ENCODE measurements around the gene HEPACAM. TPM values are rescaled to one million over a fixed set of nuclear protein-coding genes. Genes with fewer than 3 reads are reported as not detected.

Gene HEPACAM
- total RNA-seq, 3 donors from 2014 or later: not detected

DNA sequence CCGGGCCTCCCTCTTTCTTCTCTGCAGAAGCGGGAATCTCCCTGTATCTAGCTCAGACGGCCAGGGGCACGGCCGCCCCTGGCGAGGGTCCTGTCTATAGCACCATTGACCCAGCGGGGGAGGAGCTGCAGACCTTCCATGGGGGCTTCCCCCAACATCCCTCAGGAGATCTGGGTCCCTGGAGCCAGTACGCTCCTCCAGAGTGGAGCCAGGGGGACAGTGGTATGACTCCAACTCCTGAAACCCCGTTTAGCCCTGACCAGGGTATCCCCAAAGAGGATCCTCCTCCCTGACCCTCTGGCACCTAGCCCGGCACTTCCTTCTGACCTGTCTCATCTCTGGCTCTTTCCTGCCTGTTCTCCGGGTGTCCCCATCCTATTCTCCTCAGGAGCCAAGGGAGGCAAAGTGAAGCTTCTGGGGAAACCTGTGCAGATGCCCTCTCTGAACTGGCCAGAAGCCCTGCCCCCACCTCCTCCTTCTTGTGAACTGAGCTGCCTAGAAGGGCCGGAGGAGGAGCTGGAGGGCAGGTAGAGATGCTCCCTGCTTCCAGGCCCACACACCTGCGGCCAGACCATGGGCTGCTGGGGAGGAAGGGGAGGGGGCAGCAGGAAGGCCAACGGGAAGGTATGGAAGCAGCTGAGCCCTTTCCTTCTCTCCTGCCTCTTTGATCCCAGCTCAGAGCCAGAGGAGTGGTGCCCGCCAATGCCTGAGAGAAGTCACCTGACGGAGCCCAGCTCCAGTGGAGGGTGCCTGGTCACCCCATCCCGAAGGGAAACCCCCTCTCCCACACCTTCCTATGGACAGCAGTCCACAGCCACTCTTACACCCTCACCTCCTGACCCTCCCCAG is 57.7 kb downstream of the HEPACAM start:
- Mint-ChIP-seq H3K27me3 (ENCODE audit: low read depth) (peaks cover 12% of the 10 kb centered on the region), H3K36me3 (ENCODE audit: insufficient read depth) (no peaks in the 10 kb centered on the region), H3K4me1 (ENCODE audit: low read depth) (peaks cover 17% of the 10 kb centered on the region), H3K9me3 (no peaks in the 10 kb centered on the region), H3K4me3 (peak overlapping the region; percentile 81)
- no peak for DNase-seq
- ATAC-seq: no peak

DNA sequence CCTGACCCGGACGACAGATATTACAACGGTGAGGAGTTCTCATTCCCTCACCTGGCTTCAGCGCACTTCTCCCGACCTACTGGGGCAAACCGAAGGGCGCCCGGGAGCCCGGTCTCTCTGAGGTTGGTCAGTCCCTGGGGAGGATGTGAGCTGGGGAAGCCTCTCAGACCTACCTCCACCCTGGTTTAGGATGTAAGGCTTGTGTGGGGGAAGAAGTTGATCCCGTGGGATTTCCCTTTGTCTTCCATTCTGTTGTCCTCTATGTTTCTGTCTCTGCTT is 58.3 kb downstream of the HEPACAM start:
- H3K9me3 Mint-ChIP-seq: no peaks in the 10 kb centered on the region
- H3K4me3 Mint-ChIP-seq: peak overlapping the region; percentile 81
- H3K36me3 Mint-ChIP-seq (ENCODE audit: insufficient read depth): no peaks in the 10 kb centered on the region
- ATAC-seq (no peak), DNase-seq (no peak)
- H3K4me1 Mint-ChIP-seq (ENCODE audit: low read depth): peaks cover 17% of the 10 kb centered on the region
- H3K27me3 Mint-ChIP-seq (ENCODE audit: low read depth): peaks cover 17% of the 10 kb centered on the region

DNA sequence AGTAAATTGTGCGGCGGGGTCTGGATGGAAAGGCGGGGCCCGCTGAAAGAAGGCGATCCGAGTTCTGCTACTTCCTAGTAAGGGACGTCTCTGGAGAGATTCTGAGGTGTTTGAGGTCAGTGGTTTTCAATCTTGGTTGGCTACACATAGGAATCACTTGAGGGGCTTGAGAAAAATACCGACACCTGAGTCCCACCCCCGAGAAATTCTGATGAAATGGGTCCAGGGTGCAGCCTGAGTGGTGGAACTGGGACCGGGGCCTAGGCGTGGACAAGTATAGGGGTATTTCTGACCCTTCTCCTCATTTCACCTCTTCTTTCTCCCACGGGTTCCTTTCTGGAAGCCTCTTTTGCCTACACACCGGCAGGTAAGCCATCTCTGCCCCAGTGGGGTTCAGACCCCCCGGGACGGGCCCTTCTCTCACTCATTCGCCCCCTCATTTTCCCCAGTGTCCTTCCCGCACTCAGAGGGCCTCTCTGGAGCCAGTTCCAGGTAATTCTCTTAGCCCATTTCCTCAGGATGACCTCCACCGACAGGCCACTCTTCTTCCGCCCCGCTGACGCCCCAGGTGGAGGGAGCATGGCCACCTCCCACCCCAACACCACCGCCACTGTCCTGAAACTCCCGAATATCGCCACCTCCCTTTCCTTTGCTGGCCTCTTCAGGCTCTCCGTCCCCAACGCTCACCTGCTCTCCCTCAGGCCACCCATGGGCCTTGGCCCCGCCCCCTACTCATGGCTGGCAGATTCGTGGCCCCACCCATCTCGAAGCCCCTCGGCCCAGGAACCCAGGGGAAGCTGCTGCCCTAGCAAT is 58.8 kb downstream of the HEPACAM start:
- peaks cover 22% of the 10 kb centered on the region for H3K27me3 Mint-ChIP-seq (ENCODE audit: low read depth)
- ATAC-seq (no peak), DNase-seq (no peak)
- H3K4me3 Mint-ChIP-seq: peak overlapping the region; percentile 81
- peaks cover 17% of the 10 kb centered on the region for H3K4me1 Mint-ChIP-seq (ENCODE audit: low read depth)
- no peaks in the 10 kb centered on the region for H3K36me3 Mint-ChIP-seq (ENCODE audit: insufficient read depth)
- no peaks in the 10 kb centered on the region for H3K9me3 Mint-ChIP-seq

DNA sequence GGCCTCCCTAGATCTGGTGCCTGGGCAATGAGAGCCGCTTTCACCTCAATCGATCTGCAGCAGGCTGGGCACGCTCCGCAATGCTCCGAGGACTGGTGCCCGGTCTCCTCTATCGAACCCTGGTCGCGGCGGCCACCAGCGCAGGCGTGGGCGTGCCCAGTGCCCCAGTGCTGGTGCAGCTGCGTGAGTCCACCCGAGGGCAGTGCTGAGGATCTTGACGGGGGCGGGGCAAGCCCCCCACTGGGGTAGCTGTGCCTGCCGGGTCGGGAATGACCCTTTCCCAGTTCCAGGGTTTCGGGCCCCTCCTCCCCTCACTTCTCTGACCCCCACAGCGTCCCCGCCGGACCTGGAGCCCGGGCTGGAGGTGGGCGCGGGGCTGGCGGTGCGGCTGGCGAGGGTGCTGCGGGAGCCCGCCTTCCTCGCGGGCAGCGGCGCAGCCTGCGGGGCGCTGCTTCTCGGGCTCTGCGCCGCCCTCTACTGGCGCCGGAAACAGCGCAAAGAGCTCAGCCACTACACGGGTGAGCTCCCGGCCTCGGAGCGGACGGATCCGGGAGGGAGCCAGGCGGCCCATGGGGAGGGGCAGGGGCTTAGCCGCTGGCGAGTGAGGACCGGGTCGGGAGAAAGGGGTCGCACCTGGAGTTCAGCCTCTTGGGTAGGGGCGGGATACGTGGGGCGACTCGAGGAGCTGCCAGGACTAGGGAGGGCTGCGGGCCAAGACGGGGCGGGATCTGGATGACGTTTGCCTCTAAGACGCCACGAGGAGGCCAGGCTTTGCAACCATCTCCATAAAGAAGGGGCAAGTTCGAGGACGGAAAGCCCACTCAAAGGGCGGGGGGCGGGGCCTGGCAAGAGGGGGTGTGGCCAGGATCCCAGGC is 59.7 kb downstream of the HEPACAM start:
- ATAC-seq (peak; percentile 96 to 97), DNase-seq (peak; percentile 68)
- Mint-ChIP-seq H3K27me3 (ENCODE audit: low read depth) (peaks cover 23% of the 10 kb centered on the region), H3K9me3 (no peaks in the 10 kb centered on the region), H3K4me3 (peak overlapping the region; percentile 81), H3K36me3 (ENCODE audit: insufficient read depth) (no peaks in the 10 kb centered on the region), H3K4me1 (ENCODE audit: low read depth) (peaks cover 17% of the 10 kb centered on the region)

DNA sequence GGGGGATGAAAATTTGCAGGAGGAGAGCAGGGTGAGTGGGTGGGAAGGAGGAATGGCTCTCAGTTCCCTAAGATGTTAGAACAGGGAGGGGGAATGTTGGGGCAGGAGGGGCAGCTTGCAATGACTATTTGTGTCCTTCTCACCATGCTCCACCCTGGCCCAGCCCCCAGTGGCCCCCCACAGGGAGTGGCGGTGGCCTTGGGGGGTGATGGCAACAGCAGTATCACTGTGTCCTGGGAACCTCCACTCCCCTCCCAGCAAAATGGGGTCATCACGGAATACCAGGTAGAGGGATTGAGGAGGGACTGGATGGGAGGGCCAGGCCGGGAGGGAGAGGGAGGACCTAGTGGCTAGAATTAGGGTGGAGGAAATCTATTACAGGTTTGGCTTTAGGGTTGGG is 60.4 kb downstream of the HEPACAM start:
- no peaks in the 10 kb centered on the region for H3K9me3 Mint-ChIP-seq
- H3K36me3 Mint-ChIP-seq (ENCODE audit: insufficient read depth): no peaks in the 10 kb centered on the region
- no peak for DNase-seq
- H3K27me3 Mint-ChIP-seq (ENCODE audit: low read depth): peaks cover 29% of the 10 kb centered on the region
- H3K4me3 Mint-ChIP-seq: peak overlapping the region; percentile 67
- peaks cover 17% of the 10 kb centered on the region for H3K4me1 Mint-ChIP-seq (ENCODE audit: low read depth)
- no peak for ATAC-seq

DNA sequence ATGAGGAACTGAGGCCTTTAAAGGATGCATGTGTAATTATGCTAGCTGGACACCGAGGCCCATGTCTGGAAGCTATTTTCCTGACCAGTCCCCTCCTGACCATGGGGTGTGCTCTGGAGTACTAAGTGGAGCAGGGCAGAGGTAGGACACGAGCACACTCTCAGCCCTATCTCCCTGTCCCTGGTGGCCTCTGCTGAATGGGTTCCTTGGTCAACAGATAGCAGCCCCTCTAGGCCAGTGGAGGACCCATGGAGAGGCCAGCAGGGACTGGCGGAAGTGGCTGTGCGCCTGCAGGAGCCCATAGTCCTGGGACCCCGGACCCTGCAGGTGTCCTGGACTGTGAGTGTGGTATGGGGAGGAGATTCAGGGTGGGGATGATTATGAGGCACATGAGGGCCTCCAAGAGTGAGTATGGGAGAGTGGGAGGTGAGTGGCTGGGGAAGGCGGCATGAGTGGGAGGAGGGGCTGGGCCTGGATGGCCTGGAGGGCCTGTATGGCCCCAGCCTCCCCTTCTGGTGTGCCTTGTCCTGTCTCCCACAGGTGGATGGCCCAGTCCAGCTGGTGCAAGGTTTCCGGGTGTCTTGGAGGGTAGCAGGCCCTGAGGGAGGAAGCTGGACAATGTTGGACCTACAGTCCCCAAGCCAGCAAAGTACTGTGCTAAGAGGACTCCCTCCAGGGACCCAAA is 61.1 kb downstream of the HEPACAM start:
- Mint-ChIP-seq H3K4me3 (no peak overlapping the region), H3K27me3 (ENCODE audit: low read depth) (peaks cover 36% of the 10 kb centered on the region), H3K9me3 (no peaks in the 10 kb centered on the region), H3K4me1 (ENCODE audit: low read depth) (peaks cover 17% of the 10 kb centered on the region), H3K36me3 (ENCODE audit: insufficient read depth) (no peaks in the 10 kb centered on the region)
- ATAC-seq (no peak), DNase-seq (no peak)

DNA sequence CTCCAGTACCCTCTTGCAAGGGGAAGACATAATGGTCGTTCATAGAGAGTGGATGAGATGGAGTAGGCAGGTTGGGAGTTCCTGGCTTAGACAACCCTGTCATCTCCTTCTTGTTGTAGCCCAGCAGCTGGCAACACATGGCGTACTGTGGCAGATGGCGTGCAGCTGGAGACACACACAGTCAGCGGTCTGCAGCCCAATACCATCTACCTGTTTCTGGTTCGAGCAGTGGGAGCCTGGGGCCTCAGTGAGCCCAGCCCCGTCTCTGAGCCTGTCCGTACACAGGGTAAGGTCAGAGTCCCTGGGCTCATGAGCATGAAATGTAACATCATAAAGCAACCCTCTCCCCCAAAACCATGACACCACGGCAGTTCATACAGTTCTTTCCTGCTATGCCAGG is 61.9 kb downstream of the HEPACAM start:
- DNase-seq: no peak
- no peak overlapping the region for H3K4me3 Mint-ChIP-seq
- H3K9me3 Mint-ChIP-seq: no peaks in the 10 kb centered on the region

DNA sequence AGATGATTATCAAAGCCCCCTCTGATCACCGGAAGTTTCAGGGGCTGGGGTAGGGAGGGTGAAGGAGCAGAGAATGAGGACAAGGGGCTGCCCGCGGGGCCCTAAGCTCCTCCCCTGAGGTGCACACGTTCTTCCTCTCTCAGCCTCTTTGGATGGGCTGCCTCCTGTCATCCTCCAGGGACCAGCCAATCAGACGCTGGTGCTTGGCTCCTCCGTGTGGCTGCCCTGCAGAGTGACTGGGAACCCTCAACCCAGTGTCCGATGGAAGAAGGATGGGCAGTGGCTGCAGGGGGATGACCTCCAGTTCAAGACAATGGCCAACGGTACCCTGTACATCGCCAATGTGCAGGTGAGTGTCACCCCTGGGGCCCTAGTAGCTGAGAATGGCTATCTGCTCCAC is 63.1 kb downstream of the HEPACAM start:
- peaks cover 55% of the 10 kb centered on the region for H3K27me3 Mint-ChIP-seq (ENCODE audit: low read depth)
- ATAC-seq: no peak
- no peaks in the 10 kb centered on the region for H3K9me3 Mint-ChIP-seq
- H3K4me3 Mint-ChIP-seq: no peak overlapping the region
- H3K4me1 Mint-ChIP-seq (ENCODE audit: low read depth): peaks cover 30% of the 10 kb centered on the region
- H3K36me3 Mint-ChIP-seq (ENCODE audit: insufficient read depth): no peaks in the 10 kb centered on the region
- DNase-seq: no peak

More for the DNA sequence above, 61.9 kb downstream of the HEPACAM start:
- H3K36me3 Mint-ChIP-seq (ENCODE audit: insufficient read depth): no peaks in the 10 kb centered on the region
- peaks cover 21% of the 10 kb centered on the region for H3K4me1 Mint-ChIP-seq (ENCODE audit: low read depth)
- no peak for ATAC-seq
- peaks cover 43% of the 10 kb centered on the region for H3K27me3 Mint-ChIP-seq (ENCODE audit: low read depth)

DNA sequence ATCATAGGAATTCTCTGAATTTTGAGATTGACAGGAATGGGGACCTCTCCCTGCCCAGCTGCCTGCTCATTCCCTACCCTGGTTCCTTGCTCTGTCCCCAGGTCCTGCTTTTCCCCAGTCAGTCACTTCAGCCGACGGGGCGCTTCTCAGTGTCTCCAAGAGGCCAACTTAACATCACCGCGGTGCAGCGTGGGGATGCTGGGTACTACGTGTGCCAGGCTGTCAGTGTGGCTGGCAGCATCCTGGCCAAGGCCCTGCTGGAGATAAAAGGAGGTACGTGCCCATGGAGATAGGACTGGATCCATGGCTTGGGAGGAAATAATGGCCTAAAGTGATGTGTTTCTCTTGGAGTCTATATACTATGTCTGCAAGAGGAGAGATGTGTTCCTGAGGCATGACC is 63.6 kb downstream of the HEPACAM start:
- Mint-ChIP-seq H3K4me3 (no peak overlapping the region), H3K27me3 (ENCODE audit: low read depth) (peaks cover 59% of the 10 kb centered on the region), H3K4me1 (ENCODE audit: low read depth) (peaks cover 31% of the 10 kb centered on the region), H3K36me3 (ENCODE audit: insufficient read depth) (no peaks in the 10 kb centered on the region), H3K9me3 (no peaks in the 10 kb centered on the region)
- no peak for DNase-seq
- no peak for ATAC-seq

DNA sequence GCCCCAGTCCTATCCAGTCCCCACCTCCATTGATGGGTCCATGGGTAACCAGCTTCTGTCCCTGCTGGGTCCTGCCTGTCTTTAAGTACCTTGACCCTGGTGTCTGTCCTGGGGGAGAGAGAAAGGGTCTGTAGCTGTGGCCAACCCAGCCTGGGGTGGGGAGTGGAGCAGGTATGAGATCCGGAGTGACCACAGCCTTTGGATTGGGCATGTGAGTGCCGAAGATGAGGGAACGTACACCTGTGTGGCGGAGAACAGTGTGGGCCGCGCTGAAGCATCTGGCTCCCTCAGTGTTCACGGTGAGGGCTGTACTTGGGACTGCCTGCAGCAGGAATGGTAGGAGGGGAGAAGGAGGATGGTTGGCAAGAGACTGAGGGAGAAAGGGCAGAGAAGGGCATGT is 65.4 kb downstream of the HEPACAM start:
- Mint-ChIP-seq H3K9me3 (no peaks in the 10 kb centered on the region), H3K4me3 (no peak overlapping the region), H3K4me1 (ENCODE audit: low read depth) (peaks cover 31% of the 10 kb centered on the region), H3K36me3 (ENCODE audit: insufficient read depth) (no peaks in the 10 kb centered on the region), H3K27me3 (ENCODE audit: low read depth) (peaks cover 78% of the 10 kb centered on the region)
- ATAC-seq: no peak
- no peak for DNase-seq

DNA sequence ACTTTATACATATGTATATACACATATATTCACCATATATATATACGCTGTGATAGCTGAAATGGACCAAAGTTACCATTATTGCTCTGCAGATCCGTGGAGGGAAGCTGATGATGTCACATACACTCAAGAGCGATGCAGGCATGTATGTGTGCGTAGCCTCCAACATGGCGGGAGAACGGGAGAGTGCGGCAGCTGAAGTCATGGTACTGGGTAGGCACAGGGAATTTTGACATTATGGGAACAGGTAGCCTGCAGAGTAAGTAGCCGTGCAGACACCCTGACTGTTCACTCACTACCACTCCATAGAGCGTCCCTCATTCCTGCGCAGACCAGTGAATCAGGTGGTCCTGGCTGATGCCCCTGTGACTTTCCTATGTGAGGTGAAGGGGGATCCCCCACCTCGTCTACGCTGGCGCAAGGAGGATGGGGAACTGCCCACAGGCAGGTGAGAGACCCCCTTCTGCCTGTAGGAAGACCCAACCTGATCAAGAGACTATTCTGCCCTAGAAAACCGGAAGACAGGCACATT is 65.9 kb downstream of the HEPACAM start:
- no peaks in the 10 kb centered on the region for H3K9me3 Mint-ChIP-seq
- no peak for DNase-seq
- peaks cover 82% of the 10 kb centered on the region for H3K27me3 Mint-ChIP-seq (ENCODE audit: low read depth)
- ATAC-seq: no peak
- no peak overlapping the region for H3K4me3 Mint-ChIP-seq
- peaks cover 30% of the 10 kb centered on the region for H3K4me1 Mint-ChIP-seq (ENCODE audit: low read depth)
- no peaks in the 10 kb centered on the region for H3K36me3 Mint-ChIP-seq (ENCODE audit: insufficient read depth)

DNA sequence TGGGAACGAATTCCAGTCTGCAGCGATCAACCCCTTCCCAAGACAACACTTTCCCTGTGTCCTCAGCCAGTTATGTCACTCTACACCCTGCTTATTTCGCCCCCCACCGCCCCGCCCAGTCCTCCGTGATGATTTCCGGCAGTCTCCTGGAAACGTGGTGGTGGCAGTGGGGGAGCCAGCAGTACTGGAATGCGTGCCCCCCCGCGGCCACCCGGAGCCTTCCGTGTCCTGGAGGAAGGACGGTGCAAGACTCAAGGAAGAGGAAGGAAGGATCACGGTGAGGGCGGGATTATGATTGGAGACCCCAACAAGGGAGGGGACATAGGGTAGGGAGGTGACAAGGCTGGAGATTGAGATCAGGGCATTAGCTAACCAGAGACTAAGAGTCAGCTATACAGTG is 66.5 kb downstream of the HEPACAM start:
- ATAC-seq (no peak), DNase-seq (no peak)
- Mint-ChIP-seq H3K4me1 (ENCODE audit: low read depth) (peaks cover 30% of the 10 kb centered on the region), H3K4me3 (peak overlapping the region; percentile 46), H3K36me3 (ENCODE audit: insufficient read depth) (no peaks in the 10 kb centered on the region), H3K27me3 (ENCODE audit: low read depth) (peaks cover 83% of the 10 kb centered on the region), H3K9me3 (no peaks in the 10 kb centered on the region)

All from activated T-cell treated with anti-CD3 and anti-CD28 coated beads, Interleukin-2, amount 50 U/mL, for 4 hours (primary cell).